COLO668 (cell line): Measurements from ENCODE around the gene THBS4.
A peak's percentile ranks its signal among the peaks of the same experiment; 100 is the strongest.
"Not testable (repeated sequence)": the region's sequence is repeated elsewhere in the genome, so short reads cannot be mapped to it uniquely, and the experiment has no call there.

Experiments used
- DNase-seq: peaks from one replicate; lab custom pipeline; 2025; ENCODE audit not compliant: unreplicated experiment; lab: John Stamatoyannopoulos, UW

The THBS4 gene

GRCh38 chr5:80072103-80073073, 37.2 kb downstream of the THBS4 start:
- DNase-seq = no peak

- no peak for DNase-seq
Observed at GRCh38 chr5:80076131-80077050, 41.2 kb downstream of the THBS4 start.

- DNase-seq = no peak
Observed at GRCh38 chr5:80077051-80077714, 42.0 kb downstream of the THBS4 start.

GRCh38 chr5:80078921-80079320, 43.8 kb downstream of the THBS4 start:
- no peak for DNase-seq

GRCh38 chr5:80082281-80082680, 47.1 kb downstream of the THBS4 start:
- DNase-seq = no peak

- DNase-seq = peak; percentile 41
Observed at GRCh38 chr5:80082731-80083100, 47.6 kb downstream of the THBS4 start.

GRCh38 chr5:80083101-80083890, 48.1 kb downstream of the THBS4 start:
- DNase-seq = no peak

- DNase-seq = no peak
Observed at GRCh38 chr5:80090884-80091166, 55.7 kb downstream of the THBS4 start.

GRCh38 chr5:80091792-80092192, 56.6 kb downstream of the THBS4 start:
- not testable (repeated sequence) for DNase-seq

- no peak for DNase-seq
Observed at GRCh38 chr5:80092486-80093107, 57.4 kb downstream of the THBS4 start.

- no peak for DNase-seq
Observed at GRCh38 chr5:80093796-80094195, 58.6 kb downstream of the THBS4 start.

GRCh38 chr5:80094236-80094738, 59.1 kb downstream of the THBS4 start:
- no peak for DNase-seq

- no peak for DNase-seq
Observed at GRCh38 chr5:80097451-80097850, 62.3 kb downstream of the THBS4 start.

GRCh38 chr5:80101993-80102392, 66.8 kb downstream of the THBS4 start:
- no peak for DNase-seq

GRCh38 chr5:80103371-80103770, 68.2 kb downstream of the THBS4 start:
- DNase-seq = no peak

- DNase-seq = no peak
Observed at GRCh38 chr5:80105698-80106439, 70.7 kb downstream of the THBS4 start.

- no peak for DNase-seq
Observed at GRCh38 chr5:80106916-80107315, 71.8 kb downstream of the THBS4 start.

- no peak for DNase-seq
Observed at GRCh38 chr5:80109646-80110478, 74.7 kb downstream of the THBS4 start.
